ENCODE measurements around the gene PAN3. TPM values are rescaled to one million over a fixed set of nuclear protein-coding genes. Genes with fewer than 3 reads are reported as not detected.

Gene PAN3
- total RNA-seq, 4 donors from 2014 or later = 49.5 to 74.0 (median 54.4) TPM

DNA sequence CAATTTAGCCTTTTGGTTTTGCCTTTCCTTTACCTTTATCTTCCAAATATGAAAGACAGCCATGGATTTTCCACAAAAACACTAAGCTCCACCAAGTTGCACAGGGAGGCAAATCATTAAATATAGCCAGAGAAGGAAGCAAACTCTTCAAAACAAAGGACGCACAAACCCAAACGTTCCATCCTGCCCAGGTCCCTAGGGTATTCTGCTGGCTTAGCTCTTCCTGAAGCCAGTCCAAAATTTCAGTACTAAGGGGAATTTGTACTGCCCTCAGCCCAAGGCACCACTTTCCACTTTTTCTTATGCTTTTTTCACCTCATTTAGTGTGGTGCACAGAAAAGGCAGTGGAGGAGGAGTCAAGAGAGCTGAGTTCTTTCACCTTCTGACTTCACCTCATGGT, 186.7 kb downstream of the PAN3 start:
- DNase-seq = no peak
- H3K36me3 ChIP-seq = no peaks in the 10 kb centered on the region
- peaks cover 0 to 11% of the 10 kb centered on the region in 2 donors for H3K4me1 ChIP-seq
- no peak overlapping the region for H3K4me3 ChIP-seq (replicated peaks in 1 of 3)
- WGBS, 2 donors = 47 to 49% methylated on average over 2 of the region's 2 CpGs
- intact Hi-C loops (cut with DNase I) = loop anchor here (10.0 kb wide), 2 partner anchors 310 to 470 kb away; no protein-coding TSS in a partner anchor
- no peak for TF ChIP-seq CTCF (IDR thresholded peaks at IDR 0.05)
- no peak for TF ChIP-seq POLR2A (IDR thresholded peaks at IDR 0.05)
- H3K9me3 ChIP-seq = no peaks in the 10 kb centered on the region
- no peaks in the 10 kb centered on the region for H3K27me3 ChIP-seq
- H3K27ac ChIP-seq = no peak overlapping the region

- WGBS, 2 donors = 81 to 94% methylated on average over 2 of the region's 2 CpGs
- Histone ChIP-seq H3K36me3 (no peaks in the 10 kb centered on the region), H3K9me3 (no peaks in the 10 kb centered on the region), H3K27ac (no peak overlapping the region), H3K4me1 (peaks cover 0 to 12% of the 10 kb centered on the region in 2 donors), H3K27me3 (no peaks in the 10 kb centered on the region), H3K4me3 (replicated peaks in 1 of 3) (no peak overlapping the region)
- intact Hi-C loops (cut with DNase I) = loop anchor here (10.0 kb wide), 2 partner anchors 309 to 469 kb away; no protein-coding TSS in a partner anchor
- DNase-seq = no peak
- no peak for TF ChIP-seq POLR2A (IDR thresholded peaks at IDR 0.05)
- no peak for TF ChIP-seq CTCF (IDR thresholded peaks at IDR 0.05)
Measured at GRCh38 chr13:28326056-28326455, 187.7 kb downstream of the PAN3 start.

- Histone ChIP-seq H3K27ac (no peak overlapping the region), H3K4me3 (replicated peaks in 1 of 3) (no peak overlapping the region), H3K4me1 (peaks cover 0 to 12% of the 10 kb centered on the region in 2 donors), H3K36me3 (no peaks in the 10 kb centered on the region), H3K27me3 (no peaks in the 10 kb centered on the region), H3K9me3 (no peaks in the 10 kb centered on the region)
- DNase-seq = no peak
- TF ChIP-seq CTCF (IDR thresholded peaks at IDR 0.05) (no peak), POLR2A (IDR thresholded peaks at IDR 0.05) (no peak)
- intact Hi-C loops (cut with DNase I) = loop anchor here (10.0 kb wide), 2 partner anchors 307 to 467 kb away; no protein-coding TSS in a partner anchor
- WGBS, 2 donors = 93 to 94% methylated on average over 14 of the region's 14 CpGs
Measured at GRCh38 chr13:28327373-28328270, 189.3 kb downstream of the PAN3 start.

GRCh38 chr13:28328271-28328607, 189.9 kb downstream of the PAN3 start:
- Histone ChIP-seq H3K4me1 (peaks cover 0 to 12% of the 10 kb centered on the region in 2 donors), H3K9me3 (no peaks in the 10 kb centered on the region), H3K27ac (no peak overlapping the region), H3K4me3 (replicated peaks in 1 of 3) (no peak overlapping the region), H3K27me3 (no peaks in the 10 kb centered on the region), H3K36me3 (no peaks in the 10 kb centered on the region)
- no peak for DNase-seq
- intact Hi-C loops (cut with DNase I) = loop anchor here (10.0 kb wide), 2 partner anchors 307 to 467 kb away; no protein-coding TSS in a partner anchor
- TF ChIP-seq POLR2A (IDR thresholded peaks at IDR 0.05) (no peak), CTCF (IDR thresholded peaks at IDR 0.05) (no peak)
- 84 to 86% methylated on average over 7 to 8 of the region's 8 CpGs for WGBS, 2 donors
